Measurements from ENCODE around the gene OTOP2.

Gene OTOP2

DNA sequence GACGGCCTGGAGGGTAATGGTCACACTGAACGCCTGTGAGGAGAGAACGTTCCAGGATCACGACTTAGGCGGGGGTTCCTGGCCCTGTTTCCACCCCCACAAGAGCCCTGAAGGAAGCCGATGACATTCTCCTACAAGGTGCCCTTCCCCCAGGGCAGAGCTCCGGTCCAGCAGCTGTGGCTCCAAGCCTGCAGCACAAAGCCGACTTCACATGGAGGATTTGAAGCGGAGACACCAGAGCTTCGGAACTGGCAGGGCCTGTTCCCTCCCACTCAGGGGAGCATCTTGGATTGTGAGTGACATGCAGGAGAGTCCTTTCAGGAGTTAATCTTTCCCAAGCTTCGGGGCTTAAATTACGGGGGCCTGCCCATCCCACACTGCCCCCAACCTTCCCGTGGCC is 35.6 kb upstream of the OTOP2 start:
- no peak overlapping the region for H3K4me3 ChIP-seq (ENCODE audit: low read length)
- H3K36me3 ChIP-seq (ENCODE audit: control insufficient read depth, insufficient read depth, low read length): no peaks in the 10 kb centered on the region
- H3K27me3 ChIP-seq (ENCODE audit: control insufficient read depth, insufficient read depth, low read length): peaks cover 38% of the 10 kb centered on the region
- H3K9ac ChIP-seq (ENCODE audit: low read length): no peak overlapping the region
- peaks cover 5% of the 10 kb centered on the region for H3K4me1 ChIP-seq (ENCODE audit: control insufficient read depth, insufficient read depth, low read length)
- H3K9me3 ChIP-seq (ENCODE audit: control insufficient read depth, low read length): no peaks in the 10 kb centered on the region

GRCh38 chr17:74890554-74890953 is 33.5 kb upstream of the OTOP2 start:
- H3K9me3 ChIP-seq (ENCODE audit: control insufficient read depth, low read length): no peaks in the 10 kb centered on the region
- H3K4me3 ChIP-seq (ENCODE audit: low read length): no peak overlapping the region
- H3K36me3 ChIP-seq (ENCODE audit: control insufficient read depth, insufficient read depth, low read length): no peaks in the 10 kb centered on the region
- H3K27me3 ChIP-seq (ENCODE audit: control insufficient read depth, insufficient read depth, low read length): peaks cover 56% of the 10 kb centered on the region
- H3K9ac ChIP-seq (ENCODE audit: low read length): no peak overlapping the region
- H3K4me1 ChIP-seq (ENCODE audit: control insufficient read depth, insufficient read depth, low read length): peaks cover 5% of the 10 kb centered on the region

DNA sequence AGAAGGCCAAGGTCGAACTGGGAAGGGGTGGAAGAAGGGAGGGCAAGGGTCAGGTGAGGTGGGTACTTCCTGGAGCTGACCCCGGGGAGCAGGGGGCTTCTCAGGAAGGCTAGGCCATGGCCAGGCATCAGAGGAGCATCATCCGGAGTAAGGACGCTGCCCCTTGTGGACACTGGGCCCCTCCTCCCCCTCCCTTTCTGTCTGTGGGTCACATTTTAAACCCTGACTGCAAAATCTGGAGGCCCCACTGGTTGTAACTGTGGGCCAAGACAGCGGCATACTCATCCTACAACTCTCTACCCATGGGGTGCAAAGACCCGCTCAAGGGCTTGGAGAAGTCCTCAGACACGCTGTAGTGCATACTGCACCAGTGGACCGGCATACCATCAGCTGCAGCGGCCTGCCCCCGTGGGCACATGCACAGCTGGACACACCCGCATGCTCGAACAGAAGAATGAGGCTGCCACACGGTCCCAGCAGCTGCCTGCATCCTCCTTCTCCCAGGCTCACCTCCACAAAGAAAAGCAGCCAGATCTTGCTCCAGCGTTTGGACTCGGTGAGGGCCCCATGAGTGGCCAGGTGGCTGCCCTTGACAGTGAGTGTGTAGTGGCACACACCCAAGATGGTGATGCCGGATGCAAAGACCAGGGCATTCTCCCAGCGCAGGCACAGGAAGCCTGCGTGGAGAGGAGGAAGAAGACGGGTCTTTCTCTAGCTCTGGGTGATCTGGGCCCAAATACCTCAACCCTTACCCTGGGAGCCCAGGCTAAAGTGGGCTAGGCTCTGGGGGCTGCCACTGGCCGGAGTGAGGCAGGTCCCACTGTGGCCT is 31.8 kb upstream of the OTOP2 start:
- Histone ChIP-seq H3K4me1 (ENCODE audit: control insufficient read depth, insufficient read depth, low read length) (peaks cover 5% of the 10 kb centered on the region), H3K4me3 (ENCODE audit: low read length) (no peak overlapping the region), H3K9me3 (ENCODE audit: control insufficient read depth, low read length) (no peaks in the 10 kb centered on the region), H3K27me3 (ENCODE audit: control insufficient read depth, insufficient read depth, low read length) (peaks cover 67% of the 10 kb centered on the region), H3K36me3 (ENCODE audit: control insufficient read depth, insufficient read depth, low read length) (no peaks in the 10 kb centered on the region), H3K9ac (ENCODE audit: low read length) (no peak overlapping the region)

- peaks cover 5% of the 10 kb centered on the region for H3K4me1 ChIP-seq (ENCODE audit: control insufficient read depth, insufficient read depth, low read length)
- H3K4me3 ChIP-seq (ENCODE audit: low read length): no peak within 1 kb of the TSS
- no peaks in the 10 kb centered on the region for H3K36me3 ChIP-seq (ENCODE audit: control insufficient read depth, insufficient read depth, low read length)
- no peaks in the 10 kb centered on the region for H3K9me3 ChIP-seq (ENCODE audit: control insufficient read depth, low read length)
- peaks cover 69% of the 10 kb centered on the region for H3K27me3 ChIP-seq (ENCODE audit: control insufficient read depth, insufficient read depth, low read length)
- no peak within 1 kb of the TSS for H3K9ac ChIP-seq (ENCODE audit: low read length)
These were observed 30.8 kb upstream of the OTOP2 start, which contains the start of gene FADS6 for GRCh38 chr17:74892974-74893911. FADS6 (minus strand) TSS chr17:74893633; CDS start chr17:74893595, 38 bp downstream.

DNA sequence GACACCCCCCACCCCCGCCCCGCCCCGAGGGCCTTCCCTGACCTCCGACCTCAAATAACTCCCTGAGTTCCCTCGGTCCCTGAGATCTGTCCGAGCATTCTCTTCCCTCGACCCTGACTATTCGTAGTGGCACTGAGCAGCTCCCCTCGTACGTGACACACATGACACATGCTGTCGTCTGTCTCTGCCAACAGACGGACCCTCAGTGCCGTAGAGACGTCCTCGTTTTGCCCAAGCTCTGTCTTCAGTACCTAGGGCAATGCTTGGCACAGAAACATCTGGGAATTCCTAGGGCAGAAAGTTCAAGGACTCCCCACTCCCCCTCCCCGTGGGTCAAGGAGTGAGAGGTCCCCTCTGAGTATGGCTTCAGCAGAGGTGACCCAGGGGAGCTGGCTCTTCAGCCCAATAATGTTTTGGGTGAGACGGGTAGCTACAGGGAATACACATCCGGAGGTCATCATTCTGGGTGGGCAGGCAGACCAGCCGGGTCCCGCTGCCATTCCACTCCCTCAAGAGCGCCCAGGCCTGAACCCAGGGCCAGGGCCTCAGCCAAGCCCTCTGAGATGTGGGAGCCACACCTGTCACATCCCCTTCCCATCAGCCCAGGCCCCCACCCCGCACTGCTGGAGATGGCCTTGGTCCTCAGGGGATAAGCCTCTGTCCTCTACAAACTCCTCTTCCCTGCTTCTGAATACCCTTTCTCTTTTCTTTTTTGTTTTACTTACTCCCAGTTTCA is 30.0 kb upstream of the OTOP2 start:
- Histone ChIP-seq H3K9me3 (ENCODE audit: control insufficient read depth, low read length) (no peaks in the 10 kb centered on the region), H3K36me3 (ENCODE audit: control insufficient read depth, insufficient read depth, low read length) (no peaks in the 10 kb centered on the region), H3K27me3 (ENCODE audit: control insufficient read depth, insufficient read depth, low read length) (peaks cover 65% of the 10 kb centered on the region), H3K4me1 (ENCODE audit: control insufficient read depth, insufficient read depth, low read length) (peaks cover 5% of the 10 kb centered on the region), H3K4me3 (ENCODE audit: low read length) (no peak overlapping the region), H3K9ac (ENCODE audit: low read length) (no peak overlapping the region)

GRCh38 chr17:74898376-74898946 is 25.6 kb upstream of the OTOP2 start:
- no peaks in the 10 kb centered on the region for H3K36me3 ChIP-seq (ENCODE audit: control insufficient read depth, insufficient read depth, low read length)
- H3K4me3 ChIP-seq (ENCODE audit: low read length): no peak overlapping the region
- no peak overlapping the region for H3K9ac ChIP-seq (ENCODE audit: low read length)
- no peaks in the 10 kb centered on the region for H3K9me3 ChIP-seq (ENCODE audit: control insufficient read depth, low read length)
- peaks cover 4% of the 10 kb centered on the region for H3K4me1 ChIP-seq (ENCODE audit: control insufficient read depth, insufficient read depth, low read length)
- H3K27me3 ChIP-seq (ENCODE audit: control insufficient read depth, insufficient read depth, low read length): peaks cover 73% of the 10 kb centered on the region

- Histone ChIP-seq H3K4me3 (ENCODE audit: low read length) (no peak overlapping the region), H3K27me3 (ENCODE audit: control insufficient read depth, insufficient read depth, low read length) (peaks cover 73% of the 10 kb centered on the region), H3K9me3 (ENCODE audit: control insufficient read depth, low read length) (no peaks in the 10 kb centered on the region), H3K4me1 (ENCODE audit: control insufficient read depth, insufficient read depth, low read length) (peaks cover 4% of the 10 kb centered on the region), H3K36me3 (ENCODE audit: control insufficient read depth, insufficient read depth, low read length) (no peaks in the 10 kb centered on the region), H3K9ac (ENCODE audit: low read length) (no peak overlapping the region)
These were observed 23.9 kb upstream of the OTOP2 start for GRCh38 chr17:74900208-74900607.

DNA sequence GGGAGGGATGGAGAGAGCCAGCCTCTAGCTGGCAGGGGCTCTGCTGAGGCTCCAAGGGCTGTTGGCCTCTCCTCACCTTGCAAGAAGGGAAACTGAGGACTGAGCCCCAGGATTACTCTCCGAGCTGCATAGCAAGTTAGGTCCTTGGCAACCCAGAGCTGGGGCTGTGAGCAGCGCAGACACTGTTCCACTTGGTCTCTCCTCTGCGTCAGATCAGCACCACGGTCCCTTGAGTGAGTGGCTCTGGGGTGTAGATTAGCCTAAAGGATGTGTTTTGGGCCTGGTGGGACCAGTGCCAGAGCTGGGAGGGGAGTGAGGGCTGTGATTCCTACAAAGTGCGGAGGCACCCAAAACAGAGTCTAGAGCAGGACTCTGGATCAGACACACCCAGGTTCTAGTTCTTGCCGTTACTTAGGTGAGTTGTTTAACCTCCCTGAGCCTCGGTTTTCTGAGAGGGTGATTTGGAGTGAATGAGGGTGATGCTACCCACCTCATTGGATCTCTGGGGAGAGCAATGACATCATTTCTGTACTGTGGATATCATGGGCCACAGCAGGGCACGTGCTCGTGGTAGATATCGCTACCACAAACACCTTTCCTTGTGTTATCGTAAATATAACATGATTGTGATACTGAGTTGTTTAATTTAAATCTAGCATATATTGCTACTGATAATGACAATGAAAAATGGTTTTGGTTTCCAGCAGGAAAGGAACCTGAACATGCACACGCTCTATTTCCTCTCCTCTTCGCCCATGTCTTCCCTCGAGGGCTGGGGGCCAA is 22.5 kb upstream of the OTOP2 start:
- H3K4me1 ChIP-seq (ENCODE audit: control insufficient read depth, insufficient read depth, low read length): peaks cover 4% of the 10 kb centered on the region
- H3K9ac ChIP-seq (ENCODE audit: low read length): no peak overlapping the region
- no peaks in the 10 kb centered on the region for H3K36me3 ChIP-seq (ENCODE audit: control insufficient read depth, insufficient read depth, low read length)
- no peaks in the 10 kb centered on the region for H3K9me3 ChIP-seq (ENCODE audit: control insufficient read depth, low read length)
- peaks cover 61% of the 10 kb centered on the region for H3K27me3 ChIP-seq (ENCODE audit: control insufficient read depth, insufficient read depth, low read length)
- H3K4me3 ChIP-seq (ENCODE audit: low read length): no peak overlapping the region

- H3K4me1 ChIP-seq (ENCODE audit: control insufficient read depth, insufficient read depth, low read length): peaks cover 4% of the 10 kb centered on the region
- no peaks in the 10 kb centered on the region for H3K9me3 ChIP-seq (ENCODE audit: control insufficient read depth, low read length)
- H3K36me3 ChIP-seq (ENCODE audit: control insufficient read depth, insufficient read depth, low read length): no peaks in the 10 kb centered on the region
- H3K27me3 ChIP-seq (ENCODE audit: control insufficient read depth, insufficient read depth, low read length): peaks cover 58% of the 10 kb centered on the region
- no peak overlapping the region for H3K9ac ChIP-seq (ENCODE audit: low read length)
- no peak overlapping the region for H3K4me3 ChIP-seq (ENCODE audit: low read length)
These were observed 21.0 kb upstream of the OTOP2 start for GRCh38 chr17:74903034-74903433.

GRCh38 chr17:74903671-74904070 is 20.4 kb upstream of the OTOP2 start:
- peaks cover 54% of the 10 kb centered on the region for H3K27me3 ChIP-seq (ENCODE audit: control insufficient read depth, insufficient read depth, low read length)
- H3K9me3 ChIP-seq (ENCODE audit: control insufficient read depth, low read length): no peaks in the 10 kb centered on the region
- H3K36me3 ChIP-seq (ENCODE audit: control insufficient read depth, insufficient read depth, low read length): no peaks in the 10 kb centered on the region
- no peak overlapping the region for H3K4me3 ChIP-seq (ENCODE audit: low read length)
- H3K4me1 ChIP-seq (ENCODE audit: control insufficient read depth, insufficient read depth, low read length): peaks cover 4% of the 10 kb centered on the region
- H3K9ac ChIP-seq (ENCODE audit: low read length): no peak overlapping the region

All from mucosa of stomach (tissue), 1 donor.